Measurements from ENCODE around the gene NAA50. TPM values are rescaled to one million over a fixed set of nuclear protein-coding genes. Genes with fewer than 3 reads are reported as not detected.

NAA50 gene
- total and polyA plus RNA-seq, 5 experiments from 2014 or later = 41.9 to 65.9 (median 62.4) TPM

- Mint-ChIP-seq H3K27ac (peak overlapping the region in 2 of 10 donors; percentile 11 to 56), H3K9me3 (no peaks in the 10 kb centered on the region), H3K27me3 (no peaks in the 10 kb centered on the region), H3K4me1 (peaks cover 4 to 30% (median 18%) of the 10 kb centered on the region in 4 donors), H3K4me3 (no peak overlapping the region), H3K36me3 (peaks cover 8 to 51% (median 21%) of the 10 kb centered on the region in 3 donors)
- no peak for ATAC-seq
- POLR2A ChIA-PET = interaction anchor here (1.6 kb wide), 1 partner anchor 18 kb away, joined by 3 read pairs; the partner anchor contains the start of gene USF3
- DNase-seq = no peak
Measured at GRCh38 chr3:113677737-113678136, 68.3 kb downstream of the NAA50 start.

GRCh38 chr3:113676261-113676660 is 69.8 kb downstream of the NAA50 start:
- H3K4me3 Mint-ChIP-seq = no peak overlapping the region
- H3K4me1 Mint-ChIP-seq = peaks cover 4 to 29% (median 17%) of the 10 kb centered on the region in 4 donors
- DNase-seq (no peak), ATAC-seq (no peak)
- H3K27me3 Mint-ChIP-seq = no peaks in the 10 kb centered on the region
- H3K27ac Mint-ChIP-seq = peak overlapping the region in 4 of 10 donors; percentile 18 to 80 (median 23)
- POLR2A ChIA-PET = interaction anchor here (1.6 kb wide), 1 partner anchor 20 kb away, joined by 3 read pairs; the partner anchor contains the start of gene USF3
- H3K36me3 Mint-ChIP-seq = peaks cover 8 to 66% (median 23%) of the 10 kb centered on the region in 3 donors
- no peaks in the 10 kb centered on the region for H3K9me3 Mint-ChIP-seq

- DNase-seq = no peak
- Mint-ChIP-seq H3K4me3 (no peak overlapping the region), H3K4me1 (peaks cover 3 to 32% (median 22%) of the 10 kb centered on the region in 4 donors), H3K27ac (no peak overlapping the region), H3K9me3 (no peaks in the 10 kb centered on the region), H3K27me3 (no peaks in the 10 kb centered on the region), H3K36me3 (peaks cover 12 to 80% (median 19%) of the 10 kb centered on the region in 3 donors)
- no peak for ATAC-seq
- POLR2A ChIA-PET = no interaction called here
Measured at GRCh38 chr3:113673593-113673992, 72.5 kb downstream of the NAA50 start.

- Mint-ChIP-seq H3K27me3 (no peaks in the 10 kb centered on the region), H3K4me3 (peak overlapping the region in 2 of 10 donors; percentile 8 to 35), H3K4me1 (peaks cover 9 to 35% (median 28%) of the 10 kb centered on the region in 4 donors), H3K9me3 (no peaks in the 10 kb centered on the region), H3K27ac (peak overlapping the region in 6 of 10 donors; percentile 56 to 81 (median 68)), H3K36me3 (peaks cover 11 to 73% (median 21%) of the 10 kb centered on the region in 3 donors)
- POLR2A ChIA-PET = interaction anchor here (1.5 kb wide), 1 partner anchor 28 kb away, joined by 3 read pairs; no protein-coding TSS in a partner anchor
- no peak for DNase-seq
- ATAC-seq = no peak
Measured at GRCh38 chr3:113668015-113668414, 78.0 kb downstream of the NAA50 start.

Other genes with a start within 250 kb of the NAA50 start
- gene SPICE1, start 231.1 kb downstream of the NAA50 start, total RNA-seq = 10 to 100 TPM; 31.6 to 35.5 TPM
- gene SPICE1, start 231.1 kb downstream of the NAA50 start, polyA plus RNA-seq = 1 to 10 TPM; 2.9 to 6.6 (median 3.2) TPM
- gene SIDT1, start 213.7 kb downstream of the NAA50 start, total RNA-seq = 10 to 100 TPM; 71.2 to 74.2 TPM
- 10 to 100 TPM; 14.1 to 22.8 (median 20.6) TPM for gene SIDT1, start 213.7 kb downstream of the NAA50 start, polyA plus RNA-seq
- 10 to 100 TPM; 23.6 to 25.2 TPM for gene USF3, start 49.6 kb downstream of the NAA50 start, total RNA-seq
- gene USF3, start 49.6 kb downstream of the NAA50 start, polyA plus RNA-seq = 1 to 10 TPM; 2.4 to 4.3 (median 4.1) TPM
- gene ATP6V1A, start 786 bp upstream of the NAA50 start, total RNA-seq = 10 to 100 TPM; 23.0 to 23.5 TPM
- gene ATP6V1A, start 786 bp upstream of the NAA50 start, polyA plus RNA-seq = 10 to 100 TPM; 29.6 to 36.9 (median 34.8) TPM
- 1 to 10 TPM in 1 of 2 experiments, under 1 TPM in 1; 0.82 to 2.1 TPM for gene GRAMD1C, start 92.5 kb upstream of the NAA50 start, total RNA-seq
- under 1 TPM in 2 of 3 donors, not detected in 1; 0.37 to 0.39 TPM for gene GRAMD1C, start 92.5 kb upstream of the NAA50 start, polyA plus RNA-seq
- gene ZDHHC23, start 201.8 kb upstream of the NAA50 start, total RNA-seq = 1 to 10 TPM; 5.8 to 6.4 TPM
- gene ZDHHC23, start 201.8 kb upstream of the NAA50 start, polyA plus RNA-seq = 1 to 10 TPM in 1 of 3 donors, under 1 TPM in 2; 0.36 to 1.4 (median 0.82) TPM

Measured in naive thymus-derived CD8-positive, alpha-beta T cell (primary cell).